ENCODE data around the gene CCSER1.

The CCSER1 gene

GRCh38 chr4:91031761-91032160, 904.6 kb downstream of the CCSER1 start:
- ChIA-PET POLR2A (ENCODE audit: low non-redundant PET) (no interaction called here), CTCF (no interaction called here)
- DNase-seq (ENCODE audit: low spot score): no peak
- no peak overlapping the region for H3K27ac ChIP-seq
- TF ChIP-seq, protein P1, sequence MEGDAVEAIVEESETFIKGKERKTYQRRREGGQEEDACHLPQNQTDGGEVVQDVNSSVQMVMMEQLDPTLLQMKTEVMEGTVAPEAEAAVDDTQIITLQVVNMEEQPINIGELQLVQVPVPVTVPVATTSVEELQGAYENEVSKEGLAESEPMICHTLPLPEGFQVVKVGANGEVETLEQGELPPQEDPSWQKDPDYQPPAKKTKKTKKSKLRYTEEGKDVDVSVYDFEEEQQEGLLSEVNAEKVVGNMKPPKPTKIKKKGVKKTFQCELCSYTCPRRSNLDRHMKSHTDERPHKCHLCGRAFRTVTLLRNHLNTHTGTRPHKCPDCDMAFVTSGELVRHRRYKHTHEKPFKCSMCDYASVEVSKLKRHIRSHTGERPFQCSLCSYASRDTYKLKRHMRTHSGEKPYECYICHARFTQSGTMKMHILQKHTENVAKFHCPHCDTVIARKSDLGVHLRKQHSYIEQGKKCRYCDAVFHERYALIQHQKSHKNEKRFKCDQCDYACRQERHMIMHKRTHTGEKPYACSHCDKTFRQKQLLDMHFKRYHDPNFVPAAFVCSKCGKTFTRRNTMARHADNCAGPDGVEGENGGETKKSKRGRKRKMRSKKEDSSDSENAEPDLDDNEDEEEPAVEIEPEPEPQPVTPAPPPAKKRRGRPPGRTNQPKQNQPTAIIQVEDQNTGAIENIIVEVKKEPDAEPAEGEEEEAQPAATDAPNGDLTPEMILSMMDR (conservative IDR thresholded peaks at IDR 0.05; ENCODE audit: low read depth): no peak

- POLR2A ChIA-PET (ENCODE audit: low non-redundant PET): no interaction called here
- CTCF ChIA-PET: no interaction called here
- no peak overlapping the region for H3K27ac ChIP-seq
- TF ChIP-seq, protein P1 (conservative IDR thresholded peaks at IDR 0.05; ENCODE audit: low read depth): no peak
- DNase-seq (ENCODE audit: low spot score): no peak
Observed at GRCh38 chr4:91032725-91033445, 905.7 kb downstream of the CCSER1 start.

DNA sequence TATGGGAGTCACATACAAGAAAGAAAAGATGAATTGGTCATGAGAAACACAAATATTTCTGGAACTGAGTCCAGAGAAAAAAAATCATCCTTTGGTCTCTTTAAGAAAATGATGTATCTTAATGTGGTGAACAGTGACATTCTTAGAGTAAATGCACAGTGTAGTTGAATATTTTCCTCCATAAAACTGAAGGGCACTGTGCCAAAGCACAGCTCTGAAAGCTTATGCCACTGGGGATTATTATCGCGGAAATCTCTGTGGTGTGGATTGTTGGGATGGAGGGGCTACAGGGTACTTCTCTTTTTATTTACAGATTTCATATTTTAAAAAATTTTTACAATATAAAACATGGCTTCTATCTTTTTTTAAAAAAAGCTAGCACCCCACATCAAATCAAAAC, 908.1 kb downstream of the CCSER1 start:
- DNase-seq (ENCODE audit: low spot score): no peak
- H3K27ac ChIP-seq: no peak overlapping the region
- ChIA-PET CTCF (no interaction called here), POLR2A (ENCODE audit: low non-redundant PET) (no interaction called here)
- TF ChIP-seq, protein P1 (conservative IDR thresholded peaks at IDR 0.05; ENCODE audit: low read depth): no peak

- TF ChIP-seq, protein P1 (conservative IDR thresholded peaks at IDR 0.05; ENCODE audit: low read depth): no peak
- no peak for DNase-seq (ENCODE audit: low spot score)
- CTCF ChIA-PET: no interaction called here
- H3K27ac ChIP-seq: no peak overlapping the region
- POLR2A ChIA-PET (ENCODE audit: low non-redundant PET): no interaction called here
Observed at GRCh38 chr4:91037951-91038350, 910.8 kb downstream of the CCSER1 start.

GRCh38 chr4:91057871-91058270, 930.7 kb downstream of the CCSER1 start:
- no peak for DNase-seq (ENCODE audit: low spot score)
- H3K27ac ChIP-seq: no peak overlapping the region
- ChIA-PET CTCF (no interaction called here), POLR2A (ENCODE audit: low non-redundant PET) (no interaction called here)
- TF ChIP-seq, protein P1 (conservative IDR thresholded peaks at IDR 0.05; ENCODE audit: low read depth): no peak

GRCh38 chr4:91058345-91058744, 931.2 kb downstream of the CCSER1 start:
- no peak overlapping the region for H3K27ac ChIP-seq
- POLR2A ChIA-PET (ENCODE audit: low non-redundant PET): no interaction called here
- TF ChIP-seq, protein P1 (conservative IDR thresholded peaks at IDR 0.05; ENCODE audit: low read depth): no peak
- CTCF ChIA-PET: no interaction called here
- no peak for DNase-seq (ENCODE audit: low spot score)

Measured in RWPE1 (cell line).